K562 (cell line): ENCODE data around the gene COX20. TPM values are rescaled to one million over a fixed set of nuclear protein-coding genes. Genes with fewer than 3 reads are reported as not detected.

Experiments
- ASH1L ChIP-seq: fragments of 450-650 bp; IDR thresholded peaks from 2 replicates; pipeline ENCODE4 v1.6.1; 2018; ENCODE audit warnings: borderline replicate concordance, mild to moderate bottlenecking, low read depth; ENCODE audit not compliant: partially characterized antibody
- BRD4 ChIP-seq: fragments of 200-600 bp; sonication (generic); IDR thresholded peaks from 2 replicates; pipeline ENCODE4 v1.6.1; 2017; ENCODE audit warnings: inconsistent platforms
- CSDE1 ChIP-seq, 2 experiments: fragments of 450-650 bp; IDR thresholded peaks; 2 replicates each; pipeline ENCODE4 v1.6.1; 2016; ENCODE audit warnings: mild to moderate bottlenecking in 1 of 2
- FOXM1 ChIP-seq, 2 experiments: fragments of 450-650 bp in 1 of 2; sonication (generic) in 1 of 2; formaldehyde crosslinking in 1 of 2; IDR thresholded peaks; 2 replicates each; pipeline versions ENCODE4 v1.6.1 to v1.9.0; 2017 to 2022; ENCODE audit warnings: low read depth in 2 of 2, mild to moderate bottlenecking in 2 of 2, missing genetic modification reagents in 1 of 2, moderate library complexity in 1 of 2
- KDM5B ChIP-seq: fragments of 200-600 bp; sonication (generic); IDR thresholded peaks from 2 replicates; pipeline ENCODE4 v1.6.1; 2012; ENCODE audit warnings: low read depth, mild to moderate bottlenecking, moderate library complexity, low read length, control low read depth, inconsistent platforms; ENCODE audit not compliant: insufficient replicate concordance
- NR1H2 ChIP-seq: sonication (generic); formaldehyde crosslinking; IDR thresholded peaks from 2 replicates; pipeline ENCODE4 v1.4.0; 2020; ENCODE audit warnings: mild to moderate bottlenecking, missing genetic modification reagents
- RBM25 ChIP-seq: fragments of 200-400 bp; formaldehyde crosslinking; IDR thresholded peaks from 2 replicates; pipeline ENCODE4 v1.6.1; 2018; ENCODE audit warnings: low read length, low read depth, moderate library complexity; ENCODE audit not compliant: severe bottlenecking
- STAT5A ChIP-seq: IDR thresholded peaks from 2 replicates; pipeline ENCODE4 v1.6.1; 2012; ENCODE audit warnings: low read length, inconsistent platforms, borderline replicate concordance
- USF2 ChIP-seq: sonication (generic); formaldehyde crosslinking; IDR thresholded peaks from 2 replicates; pipeline ENCODE4 v1.5.0; 2020; ENCODE audit warnings: missing genetic modification reagents
- ZBTB26 ChIP-seq: fragments of 450-650 bp; formaldehyde crosslinking; IDR thresholded peaks from 2 replicates; pipeline ENCODE4 v1.4.0; 2022; ENCODE audit warnings: missing genetic modification characterization
- ZNF232 ChIP-seq: sonication (generic); formaldehyde crosslinking; IDR thresholded peaks from 2 replicates; pipeline ENCODE4 v1.8.0; 2022; ENCODE audit warnings: mild to moderate bottlenecking, missing genetic modification reagents
- ZNF384 ChIP-seq: IDR thresholded peaks from 2 replicates; pipeline ENCODE4 v1.6.1; 2012; ENCODE audit warnings: low read depth, low read length, improper control_type of control experiment
- ZNF436 ChIP-seq: fragments of 250-450, 450-650 bp; sonication (Bioruptor Pico); formaldehyde crosslinking; IDR thresholded peaks from 2 replicates; pipeline ENCODE4 v1.7.0; 2020; ENCODE audit warnings: mild to moderate bottlenecking
- polyA plus RNA-seq, 8 experiments: library from polyadenylated mRNA; depleted of rRNA in 4 of 8; stranded (reverse) in 5 of 8; unstranded in 3 of 8; fragments of >200 nt; fragmentation: Nextera tagmentation in 2 of 8; fragmentation: Illumina TruSeq in 1 of 8; extraction: Ambion mirVana in 2 of 8; extraction: Trizol in 1 of 8; gene quantifications; 2 replicates each; pipeline versions ENCODE4 v1.2.1 to v1.2.3, GENCODE V29; 2011 to 2014; ENCODE audit warnings: inconsistent platforms in 1 of 8, missing spikeins in 1 of 8
- total RNA-seq, 7 experiments: library from RNA; depleted of rRNA in 6 of 7; stranded (reverse); fragments of >200 nt in 6 of 7; fragmentation: Illumina TruSeq in 2 of 7; extraction: Trizol in 2 of 7; gene quantifications; 2 replicates each; pipeline versions ENCODE4 v1.2.1 to v1.2.3, GENCODE V29; 2011 to 2021; ENCODE audit warnings: low replicate concordance in 1 of 7
- TF ChIP-seq, protein P1 (sequence below): fragments of 450-650 bp; formaldehyde crosslinking; IDR thresholded peaks from 2 replicates; pipeline ENCODE4 v1.4.0; 2020; ENCODE audit warnings: mild to moderate bottlenecking, mixed read lengths
- TF ChIP-seq, protein P2 (sequence below): fragments of 450-650 bp; IDR thresholded peaks from 2 replicates; pipeline ENCODE4 v1.6.1; 2016

The COX20 gene
- total and polyA plus RNA-seq, 9 of the 15 experiments (the other 6 are each of a cell fraction or from before 2014, with no cell fraction given), result 41.5 to 192 (median 84.3) TPM

GRCh38 chr1:244862354-244862698 is 26.9 kb downstream of the COX20 start (continued):
- TF ChIP-seq CSDE1 (IDR thresholded peaks at IDR 0.05) (0 out of 4 replicates have a peak, but pooled peaks of 1 of the 2 experiments have one; percentile 22), FOXM1 (IDR thresholded peaks at IDR 0.05; ENCODE audit: low read depth) (no peak), FOXM1 (CRISPR knock-in tag; IDR thresholded peaks at IDR 0.05; ENCODE audit: low read depth) (no peak), USF2 (no peak), ZNF232 (CRISPR knock-in tag) (no peak), STAT5A (0 out of 2 replicates have a peak, but pooled peaks have one; percentile 4), ZNF436 (CRISPR knock-in tag) (no peak), RBM25 (no peak), KDM5B (no peak), BRD4 (peak; percentile 24; the same call in 1 of the 2 replicates), ZBTB26 (CRISPR knock-in tag) (no peak), ASH1L (peak; percentile 3), NR1H2 (CRISPR knock-in tag) (no peak), ZNF384 (peak; percentile 6; the same call in 1 of the 2 replicates)
- TF ChIP-seq, protein P1, sequence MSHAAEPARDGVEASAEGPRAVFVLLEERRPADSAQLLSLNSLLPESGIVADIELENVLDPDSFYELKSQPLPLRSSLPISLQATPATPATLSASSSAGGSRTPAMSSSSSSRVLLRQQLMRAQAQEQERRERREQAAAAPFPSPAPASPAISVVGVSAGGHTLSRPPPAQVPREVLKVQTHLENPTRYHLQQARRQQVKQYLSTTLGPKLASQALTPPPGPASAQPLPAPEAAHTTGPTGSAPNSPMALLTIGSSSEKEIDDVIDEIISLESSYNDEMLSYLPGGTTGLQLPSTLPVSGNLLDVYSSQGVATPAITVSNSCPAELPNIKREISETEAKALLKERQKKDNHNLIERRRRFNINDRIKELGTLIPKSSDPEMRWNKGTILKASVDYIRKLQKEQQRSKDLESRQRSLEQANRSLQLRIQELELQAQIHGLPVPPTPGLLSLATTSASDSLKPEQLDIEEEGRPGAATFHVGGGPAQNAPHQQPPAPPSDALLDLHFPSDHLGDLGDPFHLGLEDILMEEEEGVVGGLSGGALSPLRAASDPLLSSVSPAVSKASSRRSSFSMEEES (CRISPR knock-in tag), result no peak
- TF ChIP-seq, protein P2, sequence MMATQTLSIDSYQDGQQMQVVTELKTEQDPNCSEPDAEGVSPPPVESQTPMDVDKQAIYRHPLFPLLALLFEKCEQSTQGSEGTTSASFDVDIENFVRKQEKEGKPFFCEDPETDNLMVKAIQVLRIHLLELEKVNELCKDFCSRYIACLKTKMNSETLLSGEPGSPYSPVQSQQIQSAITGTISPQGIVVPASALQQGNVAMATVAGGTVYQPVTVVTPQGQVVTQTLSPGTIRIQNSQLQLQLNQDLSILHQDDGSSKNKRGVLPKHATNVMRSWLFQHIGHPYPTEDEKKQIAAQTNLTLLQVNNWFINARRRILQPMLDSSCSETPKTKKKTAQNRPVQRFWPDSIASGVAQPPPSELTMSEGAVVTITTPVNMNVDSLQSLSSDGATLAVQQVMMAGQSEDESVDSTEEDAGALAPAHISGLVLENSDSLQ, result no peak
